H1 (cell line): Measurements from ENCODE around the gene LAMA4. TPM values are rescaled to one million over a fixed set of nuclear protein-coding genes. Genes with fewer than 3 reads are reported as not detected.
A peak's percentile ranks its signal among the peaks of the same experiment; 100 is the strongest.

Experiments used
- CTCF ChIA-PET: fragments of 300-600 bp; sonication (Branson Sonifier 250); formaldehyde crosslinking; loops from one replicate; lab custom pipeline; 2021; ENCODE audit not compliant: partially characterized antibody; lab: Charles Lee
- POLR2A ChIA-PET: fragments of 300-600 bp; sonication (Branson Sonifier 250); formaldehyde crosslinking; loops from one replicate; lab custom pipeline; 2021; ENCODE audit warnings: inconsistent platforms; ENCODE audit not compliant: partially characterized antibody; lab: Charles Lee
- DNase-seq, 2 experiments: peaks; one replicate each; pipeline versions ENCODE4 v3.0.0 to v3.0.0-alpha.2; 2010 to 2022; ENCODE audit warnings: low spot score in 2 of 2, low read depth in 1 of 2, mixed read lengths in 1 of 2
- FAIRE-seq: peaks from 2 replicates; lab custom pipeline; 2011; peaks lifted over from hg19 to GRCh38; lab: Jason Lieb, UNC
- H2AFZ ChIP-seq: 2 replicates; pipeline ENCODE4 v1.8.1; 2012; ENCODE audit warnings: low read length, inconsistent platforms
- H2AK5ac ChIP-seq: 2 replicates; pipeline ENCODE4 v1.6.1; 2013; ENCODE audit warnings: low read depth, low read length
- H2BK120ac ChIP-seq: replicated peaks from 2 replicates; pipeline ENCODE3; 2013; ENCODE audit warnings: low read depth, low read length, inconsistent platforms
- H2BK12ac ChIP-seq: 2 replicates; pipeline ENCODE4 v1.6.1; 2013; ENCODE audit warnings: low read depth, low read length
- H2BK15ac ChIP-seq: 2 replicates; pipeline ENCODE4 v1.6.1; 2013; ENCODE audit warnings: low read length
- H2BK20ac ChIP-seq: 2 replicates; pipeline ENCODE4 v1.6.1; 2013; ENCODE audit warnings: low read length
- H2BK5ac ChIP-seq: 2 replicates; pipeline ENCODE4 v1.6.1; 2013; ENCODE audit warnings: low read depth, low read length
- H3K14ac ChIP-seq: 2 replicates; pipeline ENCODE4 v1.6.1; 2013; ENCODE audit warnings: inconsistent platforms; ENCODE audit not compliant: insufficient read length
- H3K18ac ChIP-seq: 2 replicates; pipeline ENCODE4 v1.6.1; 2013; ENCODE audit warnings: low read length; ENCODE audit errors: extremely low read depth
- H3K23ac ChIP-seq: 2 replicates; pipeline ENCODE4 v1.6.1; 2013; ENCODE audit warnings: inconsistent platforms; ENCODE audit not compliant: insufficient read length
- H3K23me2 ChIP-seq: 2 replicates; pipeline ENCODE4 v1.6.1; 2013; ENCODE audit warnings: low read depth, low read length
- H3K27ac ChIP-seq: 2 replicates; pipeline ENCODE4 v1.6.1; 2011; ENCODE audit warnings: low read depth, low read length, inconsistent platforms
- H3K27me3 ChIP-seq, 4 experiments: replicated peaks in 1 of 4; 1 replicate in 1 of 4; 2 replicates in 3 of 4; pipeline versions ENCODE4 v1.6.1 to v1.8.1; 2011 to 2013; ENCODE audit warnings: low read length in 3 of 4, mild to moderate bottlenecking in 3 of 4, inconsistent platforms in 2 of 4, mixed read lengths in 2 of 4, moderate library complexity in 1 of 4; ENCODE audit not compliant: control insufficient read depth in 3 of 4, insufficient read depth in 3 of 4; ENCODE audit errors: extremely low read depth in 1 of 4
- H3K36me3 ChIP-seq, 4 experiments: 2 replicates each; pipeline versions ENCODE4 v1.6.1 to v1.8.1; 2011 to 2013; ENCODE audit warnings: mild to moderate bottlenecking in 4 of 4, low read length in 3 of 4, moderate library complexity in 2 of 4, control low read depth in 1 of 4, inconsistent platforms in 1 of 4; ENCODE audit not compliant: insufficient read depth in 4 of 4, control insufficient read depth in 2 of 4
- H3K4ac ChIP-seq: replicated peaks from 2 replicates; pipeline ENCODE3; 2013; ENCODE audit warnings: low read length, low read depth, mixed read lengths, inconsistent platforms; ENCODE audit not compliant: insufficient read length
- H3K4me1 ChIP-seq, 4 experiments: replicated peaks in 1 of 4; 1 replicate in 1 of 4; 2 replicates in 3 of 4; pipeline versions ENCODE4 v1.6.1 to v1.8.1; 2011 to 2013; ENCODE audit warnings: low read length in 3 of 4, inconsistent platforms in 2 of 4, mixed read lengths in 1 of 4; ENCODE audit not compliant: insufficient read depth in 4 of 4, control insufficient read depth in 3 of 4
- H3K4me2 ChIP-seq, 2 experiments: 2 replicates each; pipeline versions ENCODE4 v1.6.1 to v1.8.1; 2011 to 2013; ENCODE audit warnings: low read depth in 2 of 2, low read length in 2 of 2, control low read depth in 1 of 2, inconsistent platforms in 1 of 2, mild to moderate bottlenecking in 1 of 2; ENCODE audit not compliant: insufficient read depth in 1 of 2
- H3K4me3 ChIP-seq, 4 experiments: fragments of 200-600, 300-600 bp in 1 of 4; sonication (generic), shearing (Covaris generic), sonication (Bioruptor Twin) in 1 of 4; 2 replicates each; pipeline versions ENCODE4 v1.5.1 to v1.8.1; 2011 to 2016; ENCODE audit warnings: low read length in 4 of 4, low read depth in 3 of 4, control low read depth in 2 of 4, inconsistent platforms in 2 of 4, mild to moderate bottlenecking in 2 of 4, mixed read lengths in 1 of 4, moderate library complexity in 1 of 4; ENCODE audit not compliant: insufficient read depth in 2 of 4; ENCODE audit errors: extremely low read depth in 1 of 4
- H3K56ac ChIP-seq: replicated peaks from 2 replicates; pipeline ENCODE3; 2013; ENCODE audit warnings: low read depth, mild to moderate bottlenecking, mixed read lengths, low read length, inconsistent platforms; ENCODE audit not compliant: insufficient read length
- H3K79me1 ChIP-seq: 2 replicates; pipeline ENCODE4 v1.6.1; 2013; ENCODE audit warnings: low read depth, low read length, control low read depth
- H3K79me2 ChIP-seq, 2 experiments: 2 replicates each; pipeline versions ENCODE4 v1.6.1 to v1.8.1; 2012 to 2013; ENCODE audit warnings: low read length in 2 of 2, mild to moderate bottlenecking in 2 of 2, inconsistent platforms in 1 of 2; ENCODE audit not compliant: insufficient read depth in 2 of 2, control insufficient read depth in 1 of 2
- H3K9ac ChIP-seq, 4 experiments: replicated peaks in 1 of 4; 1 replicate in 1 of 4; 2 replicates in 3 of 4; pipeline versions ENCODE4 v1.6.1 to v1.8.1; 2011 to 2013; ENCODE audit warnings: low read depth in 3 of 4, low read length in 3 of 4, control low read depth in 2 of 4, mild to moderate bottlenecking in 2 of 4, moderate library complexity in 2 of 4, inconsistent platforms in 1 of 4; ENCODE audit errors: extremely low read depth in 1 of 4
- H3K9me3 ChIP-seq, 2 experiments: 2 replicates each; pipeline versions ENCODE4 v1.6.1 to v1.8.1; 2012 to 2013; ENCODE audit warnings: mild to moderate bottlenecking in 2 of 2, moderate library complexity in 2 of 2, control low read depth in 1 of 2, inconsistent platforms in 1 of 2, low read depth in 1 of 2, low read length in 1 of 2, mixed read lengths in 1 of 2; ENCODE audit not compliant: insufficient read depth in 2 of 2
- H4K20me1 ChIP-seq, 2 experiments: replicated peaks in 1 of 2; 2 replicates each; pipeline versions ENCODE3 to v1.8.1; 2011 to 2013; ENCODE audit warnings: inconsistent platforms in 2 of 2, low read length in 2 of 2, mild to moderate bottlenecking in 1 of 2; ENCODE audit not compliant: insufficient read depth in 2 of 2, control insufficient read depth in 1 of 2
- H4K5ac ChIP-seq: 2 replicates; pipeline ENCODE4 v1.6.1; 2013; ENCODE audit warnings: low read length, low read depth, mixed read lengths, inconsistent platforms; ENCODE audit not compliant: insufficient read length
- H4K8ac ChIP-seq: 2 replicates; pipeline ENCODE4 v1.8.0; 2013; ENCODE audit warnings: mild to moderate bottlenecking, moderate library complexity, low read length, inconsistent platforms; ENCODE audit not compliant: insufficient read depth; ENCODE audit errors: extremely low read depth
- H4K91ac ChIP-seq: replicated peaks from 2 replicates; pipeline ENCODE3; 2013; ENCODE audit warnings: low read length, mixed read lengths, inconsistent platforms; ENCODE audit not compliant: insufficient read length
- BCL11A ChIP-seq, 2 experiments: IDR thresholded peaks; one replicate each; pipeline ENCODE4 v1.6.1; 2011; ENCODE audit warnings: low read depth in 2 of 2, low read length in 2 of 2, mild to moderate bottlenecking in 2 of 2
- CBX5 ChIP-seq: fragments of 300-800, 300-1000 bp; sonication (generic); IDR thresholded peaks from 2 replicates; pipeline ENCODE4 v1.7.1; 2016; ENCODE audit warnings: antibody characterized with exemption, low read length, low read depth
- CEBPB ChIP-seq: IDR thresholded peaks from 2 replicates; pipeline ENCODE4 v1.6.1; 2012; ENCODE audit warnings: low read depth, low read length
- E2F6 ChIP-seq: IDR thresholded peaks from 2 replicates; pipeline ENCODE4 v1.6.1; 2012; ENCODE audit warnings: inconsistent platforms
- HDAC2 ChIP-seq, 2 experiments: fragments of 300-600 bp in 1 of 2; sonication (generic) in 1 of 2; IDR thresholded peaks; 2 replicates each; pipeline ENCODE4 v1.6.1; 2011 to 2012; ENCODE audit warnings: low read depth in 2 of 2, low read length in 2 of 2, mild to moderate bottlenecking in 2 of 2, moderate library complexity in 2 of 2, borderline replicate concordance in 1 of 2, inconsistent platforms in 1 of 2
- NRF1 ChIP-seq: IDR thresholded peaks from 2 replicates; pipeline ENCODE4 v1.6.1; 2011; ENCODE audit warnings: mild to moderate bottlenecking, low read depth, low read length, improper control_type of control experiment
- POLR2AphosphoS5 ChIP-seq: IDR thresholded peaks from 2 replicates; pipeline ENCODE4 v1.6.1; 2011; ENCODE audit warnings: low read depth, low read length
- RNF2 ChIP-seq: fragments of 200-900, 300-1000 bp; sonication (generic); IDR thresholded peaks from 2 replicates; pipeline ENCODE4 v1.7.1; 2016; ENCODE audit warnings: borderline replicate concordance, low read depth, mild to moderate bottlenecking, antibody characterized with exemption, low read length; ENCODE audit not compliant: poor library complexity, severe bottlenecking; ENCODE audit errors: missing control alignments
- SRF ChIP-seq: IDR thresholded peaks from 2 replicates; pipeline ENCODE4 v1.6.1; 2011; ENCODE audit warnings: mild to moderate bottlenecking, low read depth, low read length, moderate library complexity
- TAF1 ChIP-seq: IDR thresholded peaks from 2 replicates; pipeline ENCODE4 v1.6.1; 2011; ENCODE audit warnings: mild to moderate bottlenecking, low read depth, low read length
- TAF7 ChIP-seq: optimal IDR thresholded peaks from 2 replicates; pipeline ENCODE3; 2011; ENCODE audit warnings: low read depth, mild to moderate bottlenecking, inconsistent platforms, low read length, moderate library complexity, borderline replicate concordance
- TEAD4 ChIP-seq: IDR thresholded peaks from 2 replicates; pipeline ENCODE4 v1.6.1; 2012; ENCODE audit warnings: low read depth, low read length, inconsistent platforms, mixed read lengths
- WGBS, 2 experiments: shearing (Covaris generic) in 1 of 2; methylation state at CpG; one replicate each; pipeline versions ENCODE4 v1.1.6 to v1.1.7; 2013 to 2015; ENCODE audit warnings: low lambda C conversion rate in 2 of 2, mixed read lengths in 2 of 2, inconsistent platforms in 1 of 2, low coverage in 1 of 2, missing lambda C conversion rate in 1 of 2; ENCODE audit not compliant: insufficient replicate concordance in 2 of 2, insufficient coverage in 1 of 2, insufficient read length in 1 of 2; ENCODE audit errors: extremely low coverage in 1 of 2, missing lambda C conversion rate in 1 of 2; 5-methylcytosine and 5-hydroxymethylcytosine counted together
- polyA plus RNA-seq, 7 experiments: library from polyadenylated mRNA; depleted of rRNA in 3 of 7; stranded (reverse) in 5 of 7; unstranded in 2 of 7; fragments of >200 nt in 5 of 7; fragments of 200-250 nt in 2 of 7; gene quantifications; 1 replicate in 5 of 7; 2 replicates in 1 of 7; 4 replicates in 1 of 7; pipeline versions ENCODE4 v1.2.1 to v1.2.3, GENCODE V29; 2011 to 2013; ENCODE audit warnings: missing spikeins in 2 of 7, mixed read lengths in 2 of 7
- total RNA-seq: library from RNA; stranded (reverse); fragmentation: NEBNext Ultra II Directional; extraction: Animal tissue kit (Norgen Biotek cat#: 25700); gene quantifications from 2 replicates; pipeline ENCODE4 v1.2.1, GENCODE V29; 2021
- TF ChIP-seq, protein P1 (sequence below): IDR thresholded peaks from 2 replicates; pipeline ENCODE4 v1.6.1; 2012; ENCODE audit warnings: inconsistent platforms

LAMA4 gene
- total and polyA plus RNA-seq, 2 of the 8 experiments (the other 6 are each of a cell fraction or from before 2014, with no cell fraction given): 0.95 to 1.5 TPM

- H3K79me2 ChIP-seq: no peaks in the 10 kb centered on the region
- no peak overlapping the region; the same call in 1 of the 2 replicates for H2AK5ac ChIP-seq
- no peaks in the 10 kb centered on the region for H4K20me1 ChIP-seq
- no peak overlapping the region for H3K9ac ChIP-seq
- peaks cover 0 to 2% (median 0%) of the 10 kb centered on the region in 4 experiments; a peak in 1 of 7 replicates for H3K4me1 ChIP-seq
- no peak overlapping the region for H2BK12ac ChIP-seq
- H3K27me3 ChIP-seq: no peaks in the 10 kb centered on the region
- H4K91ac ChIP-seq: no peak overlapping the region
- FAIRE-seq: no peak
- no peak overlapping the region for H4K5ac ChIP-seq
- H2BK20ac ChIP-seq: no peak overlapping the region
- H4K8ac ChIP-seq: no peak overlapping the region
- H2BK120ac ChIP-seq: no peak overlapping the region
- H3K36me3 ChIP-seq: no peaks in the 10 kb centered on the region
- H3K9me3 ChIP-seq: no peaks in the 10 kb centered on the region
- no peak overlapping the region for H3K18ac ChIP-seq
- no peak overlapping the region for H3K14ac ChIP-seq
- WGBS, 2 experiments: 76% methylated on average over 7 of the region's 7 CpGs; no CpG with 5 or more reads in 1 of the 2 experiments
- CTCF ChIA-PET: interaction anchor here (0.7 to 2.6 kb wide), 6 partner anchors 9 to 1083 kb away, joined by 3 to 17 read pairs (median 3); no protein-coding TSS in a partner anchor
- H3K56ac ChIP-seq: no peak overlapping the region
- H2AFZ ChIP-seq: no peak overlapping the region
- H3K4me3 ChIP-seq: no peak overlapping the region
- H2BK5ac ChIP-seq: no peak overlapping the region
- no peaks in the 10 kb centered on the region for H3K23me2 ChIP-seq
- no peak overlapping the region for H3K27ac ChIP-seq
- POLR2A ChIA-PET: no interaction called here
- no peak for DNase-seq
- H3K4me2 ChIP-seq: 0 out of 4 replicates have a peak overlapping the region, but pooled peaks of 1 of the 2 experiments have one; percentile 22
- H3K23ac ChIP-seq: no peak overlapping the region
- H2BK15ac ChIP-seq: no peak overlapping the region
- H3K79me1 ChIP-seq: no peaks in the 10 kb centered on the region; the same call in 1 of the 2 replicates
- H3K4ac ChIP-seq: no peak overlapping the region
- TF ChIP-seq TEAD4 (no peak), E2F6 (no peak), POLR2AphosphoS5 (no peak), SRF (no peak), NRF1 (no peak), CBX5 (no peak), CEBPB (no peak), RNF2 (no peak), BCL11A (IDR thresholded peaks at IDR 0.05; ENCODE audit: low read depth in 2 of 2, low read length in 2 of 2) (no peak), TAF7 (no peak), TAF1 (no peak), HDAC2 (IDR thresholded peaks at IDR 0.05; ENCODE audit: borderline replicate concordance in 1 of 2, low read depth in 2 of 2, low read length in 2 of 2) (no peak)
- TF ChIP-seq, protein P1, sequence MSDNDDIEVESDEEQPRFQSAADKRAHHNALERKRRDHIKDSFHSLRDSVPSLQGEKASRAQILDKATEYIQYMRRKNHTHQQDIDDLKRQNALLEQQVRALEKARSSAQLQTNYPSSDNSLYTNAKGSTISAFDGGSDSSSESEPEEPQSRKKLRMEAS: no peak
These were observed 81.8 kb downstream of the LAMA4 start for GRCh38 chr6:112172540-112172939.
